GM19238 (cell line): ENCODE results near the gene CAMSAP1.
"Not testable (repeated sequence)": the region's sequence is repeated elsewhere in the genome, so short reads cannot be mapped to it uniquely, and the experiment has no call there.

Experiments
- DNase-seq: peaks from one replicate; pipeline ENCODE4 v3.0.0; 2011; ENCODE audit warnings: low spot score; ENCODE audit not compliant: insufficient read length

Gene CAMSAP1

GRCh38 chr9:135898634-135899407 lies 8.5 kb downstream of the CAMSAP1 start:
- no peak for DNase-seq

GRCh38 chr9:135896626-135897025 lies 10.7 kb downstream of the CAMSAP1 start:
- DNase-seq, result no peak

- no peak for DNase-seq
Observed at GRCh38 chr9:135896205-135896604, 11.1 kb downstream of the CAMSAP1 start.

- DNase-seq, result no peak
Observed at GRCh38 chr9:135895202-135895848, 12.0 kb downstream of the CAMSAP1 start.

GRCh38 chr9:135893104-135893503 lies 14.2 kb downstream of the CAMSAP1 start:
- DNase-seq, result no peak

GRCh38 chr9:135892327-135892726 lies 15.0 kb downstream of the CAMSAP1 start:
- not testable (repeated sequence) for DNase-seq

GRCh38 chr9:135891027-135891631 lies 16.2 kb downstream of the CAMSAP1 start:
- no peak for DNase-seq

GRCh38 chr9:135890190-135891026 lies 16.9 kb downstream of the CAMSAP1 start:
- no peak for DNase-seq

GRCh38 chr9:135889564-135890189 lies 17.7 kb downstream of the CAMSAP1 start:
- DNase-seq, result no peak

- no peak for DNase-seq
Observed at GRCh38 chr9:135888766-135889394, 18.5 kb downstream of the CAMSAP1 start.

- DNase-seq, result no peak
Observed at GRCh38 chr9:135888126-135888765, 19.1 kb downstream of the CAMSAP1 start.

GRCh38 chr9:135887585-135888050 lies 19.7 kb downstream of the CAMSAP1 start:
- DNase-seq, result peak; percentile 56

GRCh38 chr9:135887021-135887507 lies 20.3 kb downstream of the CAMSAP1 start:
- no peak for DNase-seq

- no peak for DNase-seq
Observed at GRCh38 chr9:135886147-135886981, 21.0 kb downstream of the CAMSAP1 start.

GRCh38 chr9:135885100-135885853 lies 22.1 kb downstream of the CAMSAP1 start:
- no peak for DNase-seq

GRCh38 chr9:135884328-135885035 lies 22.9 kb downstream of the CAMSAP1 start:
- no peak for DNase-seq

- no peak for DNase-seq
Observed at GRCh38 chr9:135883410-135884089, 23.8 kb downstream of the CAMSAP1 start.
